Measurements from ENCODE around the gene SEMA6C.

- no peak for TF ChIP-seq YY1 (IDR thresholded peaks at IDR 0.05)
- no peak for TF ChIP-seq SP1 (IDR thresholded peaks at IDR 0.05)
Observed at GRCh38 chr1:151193856-151194255, 47.4 kb upstream of the SEMA6C start.

Measured in liver (tissue), 2 donors.